ENCODE measurements around the gene RALA. TPM values are rescaled to one million over a fixed set of nuclear protein-coding genes. Genes with fewer than 3 reads are reported as not detected.
"Not testable (repeated sequence)": the region's sequence is repeated elsewhere in the genome, so short reads cannot be mapped to it uniquely, and the experiment has no call there.

RALA gene
- total RNA-seq, 1 donor from 2014 or later = 20.7 TPM

- intact Hi-C loops (cut with DNase I) = no loop called here
These were observed 50.5 kb downstream of the RALA start for GRCh38 chr7:39673868-39674267.

DNA sequence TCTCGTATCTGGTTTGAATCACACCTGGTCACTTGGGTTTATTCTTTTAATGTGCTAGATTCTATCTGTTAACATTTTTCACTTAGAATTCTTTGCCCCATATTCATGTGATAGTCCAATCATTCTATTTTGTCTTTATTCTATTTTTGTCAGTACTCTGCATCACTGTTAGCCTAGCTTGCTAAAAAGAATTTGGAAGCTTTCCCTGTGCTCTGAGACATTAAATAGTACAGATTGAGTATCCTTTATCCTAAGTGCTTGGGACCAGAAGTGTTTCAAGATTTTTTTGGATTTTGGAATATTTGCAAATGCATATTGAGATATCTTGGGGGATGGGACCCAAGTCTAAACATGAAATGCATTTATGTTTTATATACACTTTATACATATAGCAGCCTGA is 51.0 kb downstream of the RALA start:
- intact Hi-C loops (cut with DNase I) = no loop called here

More at GRCh38 chr7:39673868-39674267, 50.5 kb downstream of the RALA start:
- no peak for DNase-seq (ENCODE audit: low spot score)

GRCh38 chr7:39676346-39676745 is 53.0 kb downstream of the RALA start:
- intact Hi-C loops (cut with DNase I) = no loop called here
- DNase-seq (ENCODE audit: low spot score) = no peak

More for the DNA sequence above, 51.0 kb downstream of the RALA start:
- DNase-seq (ENCODE audit: low spot score) = no peak

DNA sequence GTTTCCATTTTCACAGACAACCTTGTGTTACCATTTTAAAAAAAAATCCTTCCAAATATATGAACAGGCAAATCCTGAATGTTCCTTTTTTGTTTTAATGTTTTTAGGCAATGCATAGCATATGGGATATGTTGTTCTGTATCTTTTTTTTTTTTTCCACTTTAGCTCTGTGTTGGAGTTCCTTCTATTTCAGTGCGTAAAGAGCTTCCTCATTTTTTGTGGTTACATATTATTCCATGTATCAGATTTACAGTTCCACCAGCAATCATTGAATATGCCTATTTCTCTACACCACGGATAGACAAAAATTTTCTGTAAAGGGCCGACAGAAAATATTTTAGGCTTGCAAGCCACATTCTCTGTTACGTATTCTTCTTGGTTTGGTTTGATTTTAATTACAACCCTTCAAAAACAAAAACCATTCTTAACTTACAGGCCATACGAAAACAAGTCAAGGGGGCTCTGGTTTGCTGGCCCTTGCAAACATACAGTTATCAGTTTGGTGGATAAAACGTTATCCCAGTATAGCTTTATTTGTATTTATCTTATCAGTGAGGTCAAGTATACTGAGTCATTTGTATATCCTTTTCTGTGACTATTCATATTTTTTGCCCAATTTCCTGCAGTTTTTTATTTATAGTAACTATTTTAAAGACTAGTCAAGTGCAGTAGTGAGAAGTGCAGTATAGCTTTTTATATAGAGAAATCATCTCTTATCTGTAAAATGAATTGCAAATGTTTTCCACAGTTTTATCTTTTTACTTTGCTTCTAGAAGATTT is 55.7 kb downstream of the RALA start:
- intact Hi-C loops (cut with DNase I) = no loop called here
- no peak for DNase-seq (ENCODE audit: low spot score)

DNA sequence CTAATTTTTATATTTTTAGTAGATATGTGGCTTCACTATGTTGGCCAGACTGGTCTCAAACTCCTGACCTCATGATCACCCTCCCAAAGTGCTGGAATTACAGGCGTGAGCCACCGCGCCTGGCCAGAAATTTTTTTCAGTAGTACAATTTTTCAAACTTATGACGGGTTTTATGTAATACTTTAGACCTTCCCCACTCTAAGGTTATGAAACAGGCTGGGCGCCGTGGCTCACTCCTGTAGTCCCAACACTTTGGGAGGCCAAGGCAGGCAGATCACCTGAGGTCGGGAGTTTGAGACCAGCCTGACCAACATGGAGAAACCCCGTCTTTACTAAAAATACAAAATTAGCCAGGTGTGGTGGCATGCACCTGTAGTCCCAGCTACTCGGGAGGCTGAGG is 56.5 kb downstream of the RALA start:
- DNase-seq (ENCODE audit: low spot score); intact Hi-C loops (cut with DNase I): not testable (repeated sequence)

DNA sequence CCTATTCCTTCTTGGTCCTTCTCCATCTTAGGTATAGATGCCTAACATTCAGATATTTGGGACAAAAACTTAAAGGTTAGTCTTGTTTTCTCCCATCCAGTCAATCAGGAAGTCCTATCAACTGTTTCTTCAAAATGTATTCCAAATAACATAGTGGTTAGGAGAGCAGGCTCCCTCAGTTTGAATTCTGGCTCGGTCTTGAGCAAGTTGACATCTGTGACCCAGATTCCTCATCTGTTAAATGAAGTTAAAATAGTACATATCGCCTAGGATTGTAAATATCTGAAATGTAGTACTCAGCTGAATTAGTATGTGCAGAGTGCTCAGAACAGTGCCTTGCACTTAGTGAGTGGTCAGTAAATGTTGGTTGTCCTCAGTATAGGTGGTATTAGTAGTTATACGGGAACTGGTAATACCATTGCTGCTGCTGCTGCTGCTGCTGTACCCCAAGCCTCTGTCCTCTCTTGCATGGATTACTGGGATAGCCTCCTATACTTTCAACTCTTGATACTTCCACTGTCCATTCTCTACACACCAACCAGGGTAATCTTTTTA is 58.6 kb downstream of the RALA start:
- intact Hi-C loops (cut with DNase I) = no loop called here
- DNase-seq (ENCODE audit: low spot score) = no peak

- DNase-seq (ENCODE audit: low spot score) = no peak
- intact Hi-C loops (cut with DNase I) = no loop called here
These were observed 60.0 kb downstream of the RALA start for GRCh38 chr7:39683216-39683845.

GRCh38 chr7:39686261-39686924 is 63.0 kb downstream of the RALA start:
- no peak for DNase-seq (ENCODE audit: low spot score)
- intact Hi-C loops (cut with DNase I) = loop anchor here (5.0 kb wide), 1 partner anchor 41 kb away; no protein-coding TSS in a partner anchor

DNA sequence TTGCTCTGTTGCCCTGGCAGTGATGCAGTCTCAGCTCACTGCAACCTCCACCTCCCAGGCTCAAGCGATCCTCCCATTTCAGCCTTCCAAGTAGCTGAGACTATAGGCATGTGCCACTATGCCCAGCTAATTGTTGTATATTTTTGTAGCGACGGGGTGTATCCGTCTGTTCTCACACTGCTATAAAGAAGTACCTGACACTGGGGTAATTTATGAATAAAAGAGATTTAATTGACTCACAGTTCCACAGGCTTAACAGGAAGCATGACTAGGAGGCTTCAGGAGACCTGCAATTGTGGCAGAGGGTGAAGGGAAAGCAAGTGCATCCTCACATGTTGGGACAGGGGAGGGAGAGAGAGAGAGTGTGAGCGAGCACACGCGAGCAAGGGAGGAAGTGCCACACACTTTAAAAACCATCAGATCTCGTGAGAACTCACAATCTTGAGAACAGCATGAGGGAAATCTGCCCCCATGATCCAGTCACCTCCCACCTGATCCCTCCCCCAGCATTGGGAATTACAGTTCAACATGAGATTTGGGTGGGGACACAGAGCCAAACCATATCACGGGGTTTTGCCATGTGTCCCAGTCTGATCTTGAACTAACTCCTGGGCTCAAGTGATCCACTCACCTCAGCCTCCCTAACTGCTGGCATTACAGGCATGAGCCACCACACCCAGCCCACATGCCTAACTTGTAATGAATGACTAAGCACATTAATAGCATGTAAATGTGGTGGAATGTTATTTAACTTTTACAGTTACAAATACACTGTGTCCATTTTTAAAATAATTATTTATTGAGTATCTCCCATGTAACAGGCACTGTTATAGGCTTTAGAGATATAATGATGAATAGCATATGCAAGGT is 65.5 kb downstream of the RALA start:
- no peak for DNase-seq (ENCODE audit: low spot score)

DNA sequence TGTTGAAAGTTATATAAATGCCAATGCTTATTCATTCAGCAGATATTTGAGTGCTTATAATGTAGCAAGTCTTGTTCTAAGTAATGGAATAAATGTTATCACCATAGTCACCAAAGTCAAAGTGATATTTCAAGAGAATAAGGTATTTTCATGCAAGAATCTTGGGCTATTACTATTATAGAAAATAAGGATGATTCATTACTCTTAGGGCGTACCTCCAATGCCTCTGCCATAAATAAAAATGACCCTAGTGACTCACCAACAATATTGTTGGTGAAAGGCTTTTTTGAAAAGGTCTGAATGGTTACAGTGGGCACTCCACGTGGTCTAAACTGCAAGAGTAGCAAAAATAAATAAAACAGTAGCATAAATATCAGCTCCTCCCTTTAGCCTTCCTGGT is 68.4 kb downstream of the RALA start:
- DNase-seq (ENCODE audit: low spot score) = no peak
- intact Hi-C loops (cut with DNase I) = no loop called here

More for the DNA sequence above, 65.5 kb downstream of the RALA start:
- intact Hi-C loops (cut with DNase I) = loop anchor here (5.0 kb wide), 1 partner anchor 38 kb away; no protein-coding TSS in a partner anchor

GRCh38 chr7:39693086-39693485 is 69.7 kb downstream of the RALA start:
- intact Hi-C loops (cut with DNase I); DNase-seq (ENCODE audit: low spot score): not testable (repeated sequence)

DNA sequence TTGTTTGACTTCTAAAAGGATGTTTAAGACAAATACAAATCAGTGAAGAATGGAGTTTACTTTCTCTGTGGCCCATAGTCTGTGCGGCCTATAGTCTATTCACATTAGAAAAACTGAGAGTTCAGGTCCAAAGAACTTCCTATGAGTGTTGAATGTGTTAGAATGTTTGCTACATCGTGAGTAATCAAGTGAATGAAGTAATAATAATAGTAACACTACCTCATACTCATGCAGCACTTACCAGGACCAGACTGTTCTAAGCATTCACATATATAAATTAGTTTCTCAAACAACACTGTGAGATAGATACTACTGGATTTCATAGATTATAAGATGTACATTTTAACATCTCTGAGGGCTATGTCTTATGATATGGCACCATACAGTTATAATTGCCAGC is 70.4 kb downstream of the RALA start:
- no peak for DNase-seq (ENCODE audit: low spot score)
- intact Hi-C loops (cut with DNase I) = no loop called here

DNA sequence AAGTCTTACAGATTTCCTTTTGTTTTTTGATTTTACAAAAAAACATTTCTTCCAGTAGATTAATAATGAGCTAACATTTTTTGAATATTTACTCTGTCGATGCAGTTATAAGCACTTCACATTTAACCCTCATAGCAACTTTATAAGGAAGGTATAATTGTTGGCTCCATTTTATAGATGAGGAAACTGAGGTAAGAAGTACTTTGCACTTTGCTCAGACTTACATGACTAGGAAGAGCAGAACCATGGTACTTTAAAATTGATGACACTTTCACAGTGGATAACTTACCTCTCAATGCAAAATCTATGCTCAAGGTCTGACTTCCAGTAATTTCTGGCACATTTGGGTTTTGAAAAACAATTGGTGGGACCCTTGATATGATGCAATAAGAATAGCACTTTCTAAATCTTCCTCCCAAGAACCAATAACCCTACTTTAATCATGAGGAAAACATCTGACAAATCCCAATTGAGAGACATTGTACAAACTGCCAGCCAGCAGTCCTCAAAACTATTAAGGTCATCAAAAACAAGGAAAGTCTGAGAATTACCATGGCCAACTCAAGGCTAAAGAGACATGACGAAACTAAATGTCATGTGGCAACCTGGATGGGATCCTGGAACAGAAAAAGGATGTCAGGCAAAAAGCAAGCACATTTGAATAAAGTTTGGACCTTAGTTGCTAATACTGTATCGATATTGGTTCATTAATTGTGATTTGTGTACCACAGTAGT is 72.6 kb downstream of the RALA start:
- intact Hi-C loops (cut with DNase I) = no loop called here
- DNase-seq (ENCODE audit: low spot score) = no peak

DNA sequence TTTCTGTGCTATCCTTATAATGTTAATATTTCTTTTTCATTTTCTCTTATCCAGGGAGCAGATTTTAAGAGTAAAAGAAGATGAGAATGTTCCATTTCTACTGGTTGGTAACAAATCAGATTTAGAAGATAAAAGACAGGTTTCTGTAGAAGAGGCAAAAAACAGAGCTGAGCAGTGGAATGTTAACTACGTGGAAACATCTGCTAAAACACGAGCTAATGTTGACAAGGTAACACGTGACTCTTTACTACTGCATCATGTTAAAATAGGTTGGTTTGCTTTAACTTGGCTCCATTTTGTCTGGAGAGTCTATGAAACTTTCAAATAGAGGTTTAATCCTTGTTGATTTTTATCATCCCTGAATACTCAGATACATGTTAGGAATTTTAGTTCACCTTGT is 73.3 kb downstream of the RALA start:
- DNase-seq (ENCODE audit: low spot score) = no peak
- intact Hi-C loops (cut with DNase I) = no loop called here

DNA sequence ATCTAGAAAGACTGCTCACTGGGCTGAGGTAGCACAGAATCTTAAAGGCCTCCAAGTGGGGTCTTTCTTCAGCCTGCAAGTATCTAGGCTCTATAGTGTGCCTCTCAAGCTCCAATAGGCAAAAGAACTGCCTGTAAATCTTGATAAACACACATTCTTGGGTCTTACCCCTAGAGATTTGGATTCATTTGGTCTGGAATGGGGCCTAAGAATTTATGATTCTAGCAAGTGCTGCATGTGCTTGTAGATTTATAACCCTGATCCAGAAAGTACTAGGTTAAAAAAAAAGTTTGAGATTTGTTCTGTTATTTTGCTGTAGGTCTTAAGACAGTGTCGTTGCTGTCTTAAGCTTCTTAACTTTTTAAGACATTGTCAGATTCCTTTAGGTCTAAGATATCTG is 74.1 kb downstream of the RALA start:
- DNase-seq (ENCODE audit: low spot score) = no peak
- intact Hi-C loops (cut with DNase I) = no loop called here

GRCh38 chr7:39700165-39700564 is 76.8 kb downstream of the RALA start:
- intact Hi-C loops (cut with DNase I) = no loop called here
- DNase-seq (ENCODE audit: low spot score) = no peak

DNA sequence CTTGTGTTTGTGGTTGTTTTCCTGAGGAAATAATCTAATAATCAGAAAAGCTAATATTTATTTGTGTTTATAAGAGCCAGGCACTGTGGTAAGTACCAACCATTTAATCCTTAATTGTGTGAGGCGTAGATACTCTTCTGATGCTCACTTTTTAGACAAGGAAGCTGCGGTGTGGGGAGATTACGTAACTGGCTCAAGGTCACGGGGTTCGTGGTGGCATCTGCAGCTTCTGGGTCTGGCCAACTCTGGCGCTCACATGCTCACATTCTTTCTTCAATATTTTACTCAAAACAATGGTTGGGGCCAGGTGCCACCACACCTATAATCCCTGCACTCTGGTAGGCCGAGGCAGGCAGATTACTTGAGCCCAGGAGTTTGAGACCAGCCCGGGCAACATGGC is 77.6 kb downstream of the RALA start:
- intact Hi-C loops (cut with DNase I) = no loop called here
- DNase-seq (ENCODE audit: low spot score) = peak; percentile 81

- intact Hi-C loops (cut with DNase I) = no loop called here
These were observed 78.8 kb downstream of the RALA start for GRCh38 chr7:39702133-39702532.

DNA sequence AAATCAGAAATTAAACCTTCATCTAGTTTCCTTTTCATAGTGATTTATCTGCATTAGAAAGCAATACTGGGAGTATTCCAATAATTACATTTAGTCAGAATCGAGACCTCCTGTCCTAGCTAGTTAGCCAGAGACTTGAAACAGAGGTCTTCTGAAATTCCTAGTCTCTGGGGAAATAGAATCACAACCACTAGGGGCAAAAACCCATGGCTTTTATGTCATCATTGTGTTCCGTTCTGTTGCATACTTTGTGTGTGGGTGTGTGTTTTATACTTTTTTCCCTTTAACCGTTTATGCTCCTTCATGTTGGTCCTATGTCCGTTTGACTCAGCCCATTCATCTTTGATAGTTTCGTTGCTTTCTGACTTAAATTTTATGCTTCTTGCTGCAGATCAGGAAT is 79.8 kb downstream of the RALA start:
- intact Hi-C loops (cut with DNase I) = no loop called here

More at GRCh38 chr7:39702133-39702532, 78.8 kb downstream of the RALA start:
- no peak for DNase-seq (ENCODE audit: low spot score)

More for the DNA sequence above, 79.8 kb downstream of the RALA start:
- no peak for DNase-seq (ENCODE audit: low spot score)

Measured in cardiac septum (tissue), 1 donor.